IPS DF 4.7 (cell line): Measurements from ENCODE around the gene CARD18.
"Not testable (repeated sequence)": the region's sequence is repeated elsewhere in the genome, so short reads cannot be mapped to it uniquely, and the experiment has no call there.

Source experiments
- DNase-seq: peaks from one replicate; pipeline ENCODE4 v3.0.0-alpha.2; 2013; ENCODE audit warnings: low spot score; ENCODE audit errors: extremely low read depth

CARD18 gene

DNA sequence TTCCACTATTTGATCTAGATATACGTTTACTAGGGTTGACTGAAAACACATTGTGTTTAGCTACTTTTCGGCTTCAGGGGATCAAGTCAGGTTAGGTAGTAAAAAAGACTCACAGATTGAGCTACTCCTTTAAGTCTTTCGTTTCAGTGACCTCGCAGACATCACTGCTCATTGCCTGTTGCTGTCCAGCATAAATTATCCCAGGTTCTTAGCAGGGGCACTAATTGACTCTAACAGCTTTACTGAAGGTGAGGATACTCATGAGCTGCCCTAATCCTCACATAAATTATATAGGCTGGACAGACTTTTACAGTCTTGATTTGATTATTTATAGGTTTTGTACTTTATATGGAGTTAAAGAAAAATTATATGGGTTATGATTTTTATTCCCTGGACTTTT, 3.7 kb downstream of the CARD18 start:
- DNase-seq: no peak

DNA sequence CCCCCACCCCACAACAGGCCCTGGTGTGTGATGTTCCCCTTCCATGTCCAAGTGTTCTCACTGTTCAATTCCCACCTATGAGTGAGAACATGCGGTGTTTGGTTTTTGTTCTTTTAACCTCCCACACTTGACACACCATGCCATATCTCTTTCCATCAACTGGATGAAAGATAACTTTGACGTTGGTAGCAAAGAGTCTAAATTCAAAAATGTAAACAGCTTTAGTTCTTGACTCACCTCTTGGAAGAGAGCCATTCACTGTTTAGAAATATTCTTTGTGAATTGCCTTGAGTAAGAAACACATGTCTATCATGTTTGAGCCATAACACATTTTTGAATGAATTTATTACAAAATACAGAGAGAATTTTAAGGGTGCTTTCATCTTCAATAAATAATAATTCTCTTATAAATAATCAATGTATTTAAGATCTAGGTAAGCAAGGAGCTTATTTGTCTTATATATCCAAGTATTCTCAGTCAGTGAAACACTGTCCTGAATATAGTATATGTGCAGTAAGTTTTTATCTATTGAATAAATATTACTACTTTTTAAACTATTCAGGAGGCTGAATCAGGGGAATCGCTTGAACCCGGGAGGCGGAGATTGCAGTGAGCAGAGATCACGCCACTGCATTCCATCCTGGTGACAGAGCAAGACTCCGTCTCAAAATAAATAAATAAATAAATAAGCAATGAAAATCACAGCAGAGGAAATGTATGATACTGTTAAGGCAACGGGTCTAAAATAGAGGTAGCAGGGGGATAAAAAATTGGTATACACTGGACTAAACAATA, 6.7 kb downstream of the CARD18 start:
- no peak for DNase-seq

DNA sequence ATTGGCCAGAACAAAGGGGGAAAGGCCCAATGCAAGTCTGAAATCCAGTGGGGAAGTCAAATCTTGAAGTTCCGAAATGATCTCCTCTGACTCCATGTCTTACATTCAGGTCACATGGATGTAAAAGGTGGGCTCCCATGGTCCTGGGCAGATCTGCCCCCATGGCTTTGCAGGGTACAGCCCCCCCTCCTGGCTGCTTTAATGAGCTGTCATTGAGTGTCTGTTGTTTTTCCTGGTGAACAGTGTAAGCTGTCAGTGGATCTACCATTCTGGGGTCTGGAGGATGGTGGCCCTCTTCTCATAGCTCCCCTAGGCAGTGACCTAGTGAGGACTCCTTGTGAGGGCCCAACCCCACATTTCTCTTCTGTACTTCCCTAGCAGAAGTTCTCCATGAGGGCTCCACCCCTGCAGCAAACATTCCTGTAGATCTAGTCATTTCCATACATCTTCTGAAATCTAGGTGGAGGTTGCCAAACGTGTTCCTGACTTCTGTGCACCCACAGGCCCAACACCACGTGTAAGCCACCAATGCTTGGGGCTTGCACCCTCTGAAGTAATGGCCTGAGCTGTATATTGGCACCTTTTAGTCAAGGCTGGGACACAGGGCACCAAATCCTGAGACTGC, 9.3 kb downstream of the CARD18 start:
- no peak for DNase-seq

DNA sequence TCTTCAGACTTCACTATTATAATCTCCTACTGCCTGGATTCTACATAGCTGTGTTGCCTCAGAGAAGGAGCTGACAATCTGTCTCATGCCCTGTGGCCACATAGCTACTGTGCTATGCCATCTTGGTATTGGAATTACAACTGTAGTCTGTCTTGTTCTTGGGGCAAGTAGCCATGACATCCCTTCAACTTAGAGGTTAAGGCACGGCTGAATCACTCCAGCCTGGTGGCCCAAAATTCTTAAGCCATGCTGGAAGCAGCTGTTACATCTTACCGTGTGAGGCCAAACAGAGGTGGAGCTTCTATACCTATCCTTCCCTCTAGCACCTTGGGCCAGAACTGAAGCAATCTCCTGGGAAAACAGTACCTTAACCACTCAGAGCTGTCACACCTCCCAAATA, 14.8 kb downstream of the CARD18 start:
- DNase-seq: no peak

DNA sequence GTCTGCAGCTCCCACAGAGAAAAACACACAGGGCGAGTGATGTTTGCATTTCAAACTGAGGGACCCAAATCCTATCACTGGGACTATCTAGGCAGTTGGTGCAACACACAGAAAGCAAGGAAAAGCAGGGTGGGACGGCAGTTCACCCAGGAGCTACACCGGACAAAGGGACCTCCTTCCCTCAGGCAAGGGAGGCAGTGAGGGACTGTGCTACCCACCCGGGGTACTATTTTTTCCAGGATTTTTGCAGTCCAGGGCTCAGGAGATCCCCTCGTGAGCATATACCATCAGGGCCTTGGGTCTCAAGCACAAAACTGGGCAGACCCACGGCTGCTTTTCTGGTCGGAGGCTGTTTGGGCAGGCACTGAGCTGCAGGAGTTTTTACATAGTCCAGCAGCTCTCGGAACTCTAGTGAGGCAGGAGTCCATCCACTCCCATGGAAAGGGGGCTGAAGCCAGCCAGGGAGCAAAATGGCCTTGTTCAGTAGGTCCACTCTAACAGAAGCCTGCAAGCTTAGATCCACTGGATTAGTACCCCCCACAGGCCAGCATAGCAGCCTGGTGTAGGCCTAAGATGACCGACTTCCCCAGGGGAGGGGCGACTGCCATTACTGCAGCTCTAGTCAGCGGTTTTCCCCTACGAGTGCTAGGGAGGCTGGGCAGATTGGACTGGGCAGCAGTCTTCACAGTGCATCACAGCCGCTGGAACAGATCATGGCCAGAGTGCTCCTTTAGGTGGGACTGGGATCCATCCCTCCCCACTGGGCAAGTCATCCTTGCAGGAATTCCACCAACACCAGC, 28.2 kb downstream of the CARD18 start:
- no peak for DNase-seq

DNA sequence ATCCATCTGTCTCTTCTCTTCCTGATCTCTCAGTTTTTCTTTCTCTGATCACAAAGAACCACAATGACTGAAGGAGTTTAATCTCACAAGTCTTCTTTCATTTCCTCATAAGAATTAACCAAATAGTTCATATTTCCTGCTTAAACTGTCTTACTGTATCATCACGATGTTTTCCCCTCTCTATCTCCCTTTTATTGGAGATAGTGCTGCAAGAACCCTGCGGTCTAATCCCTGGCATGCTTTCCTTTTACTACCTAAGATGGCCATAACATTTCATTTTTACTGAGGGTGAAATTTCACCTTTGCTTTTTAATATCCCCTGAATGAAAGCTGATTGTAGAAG, 28.9 kb downstream of the CARD18 start:
- no peak for DNase-seq

DNA sequence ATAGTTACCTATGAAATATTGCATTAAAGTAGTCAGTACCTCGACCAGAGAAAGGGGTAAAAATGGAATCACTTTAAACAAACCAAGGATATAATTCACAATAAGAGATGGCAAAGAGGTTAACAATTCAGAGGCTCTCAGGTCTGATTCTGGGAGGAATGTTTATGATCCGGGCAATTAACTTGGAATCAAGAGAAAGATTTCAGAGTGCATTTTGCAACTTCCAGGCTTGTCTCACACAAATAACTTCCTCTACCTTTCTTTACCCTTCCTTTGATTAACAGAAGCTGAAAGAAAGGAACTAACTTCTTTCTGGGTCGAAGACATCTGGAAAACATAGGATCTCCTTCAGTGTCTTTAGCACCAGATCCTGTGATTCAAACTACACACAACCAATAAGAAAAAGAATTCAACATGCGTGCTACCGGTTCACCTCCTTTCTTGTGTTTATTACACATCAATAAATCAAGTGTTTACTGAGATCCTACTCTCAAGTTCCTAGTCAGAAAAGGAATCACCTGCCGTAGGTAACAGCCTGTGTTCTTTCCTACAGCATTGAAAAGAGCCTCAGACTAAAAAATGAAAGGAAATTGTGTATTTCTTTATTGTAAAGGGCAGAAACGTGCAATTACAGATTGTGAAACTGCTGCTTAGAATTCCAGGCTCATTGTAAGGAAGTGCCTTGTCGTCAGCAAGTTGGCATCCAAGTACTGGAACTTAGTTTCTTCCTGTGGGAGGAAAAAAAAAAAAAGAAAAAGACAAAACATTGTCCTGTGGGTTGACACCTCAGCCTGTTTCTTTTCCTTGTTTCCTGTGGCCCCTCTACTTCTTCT, 29.5 kb downstream of the CARD18 start:
- no peak for DNase-seq

DNA sequence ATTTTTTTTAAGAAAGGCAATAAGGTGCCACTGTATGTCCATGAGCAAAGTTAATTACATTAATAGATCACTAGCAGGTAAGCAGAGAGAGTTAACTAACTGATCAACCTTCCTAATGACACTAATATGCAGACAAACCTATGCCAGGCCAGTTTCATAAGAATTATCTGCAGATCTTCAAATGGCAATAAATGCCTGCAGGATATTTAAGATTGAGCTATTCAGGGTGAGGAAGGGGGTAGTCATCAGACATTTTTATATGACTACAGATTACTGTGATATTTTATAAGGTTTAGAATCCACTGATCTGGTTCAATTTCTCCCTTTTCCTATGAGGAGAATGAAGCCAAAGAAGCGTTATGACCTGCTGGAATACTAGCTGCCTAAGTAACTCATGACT, 30.2 kb downstream of the CARD18 start:
- DNase-seq: no peak

DNA sequence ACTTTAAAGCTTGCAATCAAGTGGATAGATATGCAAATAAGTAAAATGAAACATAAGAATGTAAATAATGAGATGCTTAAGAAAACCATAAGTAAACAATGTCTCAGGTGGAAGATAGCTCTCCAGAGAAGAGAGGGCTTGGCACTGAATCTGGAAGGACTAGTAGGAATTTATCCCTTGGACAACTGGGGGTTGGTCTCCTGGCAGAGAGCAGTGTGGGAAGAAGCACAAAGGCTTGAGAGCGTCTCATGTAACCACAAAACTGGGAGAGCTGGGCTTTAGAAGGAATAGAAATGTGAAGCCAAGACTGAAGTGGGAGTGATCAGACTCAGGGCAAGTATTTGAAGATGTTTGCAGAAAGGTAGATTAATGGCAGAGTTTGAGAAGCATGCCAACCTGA, 31.3 kb downstream of the CARD18 start:
- no peak for DNase-seq

DNA sequence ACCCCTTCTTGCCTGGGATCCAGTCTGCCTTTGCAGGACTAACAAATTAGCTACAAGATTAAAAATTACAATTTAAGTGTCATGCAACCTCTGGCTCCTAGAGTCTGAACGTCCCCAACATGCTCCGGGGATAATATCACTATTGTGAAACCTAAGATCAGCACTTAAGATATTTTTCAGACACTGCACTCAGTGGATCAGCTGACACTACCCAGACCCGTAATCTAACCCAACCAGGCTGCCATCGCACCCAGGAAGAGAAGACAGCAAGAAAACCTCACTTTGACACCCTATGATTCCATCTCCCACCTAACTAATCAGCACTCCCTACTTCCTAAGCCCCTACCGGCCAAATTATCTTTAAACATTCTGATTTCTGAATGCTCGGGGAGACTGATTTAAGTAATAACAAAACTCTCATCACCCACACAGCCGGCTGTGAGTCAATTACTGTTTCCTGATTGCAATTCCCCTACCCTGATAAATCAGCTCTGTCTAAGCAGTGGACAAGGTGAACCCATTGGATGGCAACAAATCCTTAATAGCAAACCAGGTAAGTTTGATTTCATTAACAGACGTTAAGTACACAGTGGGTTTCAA, 32.2 kb downstream of the CARD18 start:
- not testable (repeated sequence) for DNase-seq

DNA sequence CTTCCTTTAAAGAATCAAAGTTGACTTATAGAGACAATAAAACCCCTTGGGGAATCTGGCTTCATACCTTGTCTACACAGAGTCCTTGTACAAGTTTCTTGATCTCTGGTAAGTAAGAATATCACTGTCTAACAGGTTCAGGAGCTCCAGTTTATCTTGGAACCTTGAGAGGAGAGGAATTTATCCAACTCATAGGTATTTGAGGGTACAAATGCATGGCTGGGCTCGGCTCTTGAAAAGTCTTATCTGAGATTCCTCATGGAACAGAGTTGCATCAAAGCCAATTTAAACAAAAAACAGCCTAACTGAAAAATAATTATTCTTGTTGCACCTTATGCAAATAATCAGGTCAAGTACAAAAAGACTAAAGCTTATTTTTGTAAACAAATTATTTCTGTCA, 33.4 kb downstream of the CARD18 start:
- DNase-seq: no peak

DNA sequence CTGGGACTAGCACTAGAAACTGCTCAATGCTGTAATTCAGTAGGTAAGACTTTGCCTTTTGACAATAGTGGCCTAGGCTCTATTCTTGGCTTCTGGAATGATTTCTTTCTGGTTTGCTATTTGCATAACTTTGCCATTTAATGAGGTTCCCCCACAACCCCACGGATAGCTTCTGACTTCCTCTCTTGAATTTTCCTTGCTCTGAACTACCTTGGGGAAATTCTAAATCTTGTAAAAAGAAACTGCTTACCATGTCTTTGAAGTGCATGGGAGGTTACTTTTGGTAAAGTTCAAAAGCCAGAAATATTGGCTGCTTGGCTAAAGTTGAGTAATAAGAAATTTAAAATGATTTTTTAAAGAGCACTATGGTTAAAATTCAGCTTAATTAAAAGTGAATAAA, 35.3 kb downstream of the CARD18 start:
- DNase-seq: no peak

DNA sequence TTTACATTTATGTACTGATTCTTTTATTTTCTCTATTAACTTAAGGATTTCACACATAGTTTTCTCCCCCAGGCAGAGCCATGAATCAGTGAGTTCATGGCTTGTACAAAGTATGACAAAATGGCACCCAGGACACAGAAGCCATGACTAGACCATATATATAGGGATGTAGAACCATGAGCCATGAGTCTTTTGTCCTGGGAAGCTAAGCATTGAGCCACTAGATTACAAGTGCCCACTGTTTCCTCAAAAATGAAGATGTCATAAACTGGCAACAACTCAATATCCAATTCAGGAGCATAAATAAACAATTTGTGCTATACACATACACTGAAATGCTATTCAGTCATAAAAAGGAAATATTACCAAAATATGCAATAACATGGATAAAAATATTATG, 36.2 kb downstream of the CARD18 start:
- DNase-seq: no peak

DNA sequence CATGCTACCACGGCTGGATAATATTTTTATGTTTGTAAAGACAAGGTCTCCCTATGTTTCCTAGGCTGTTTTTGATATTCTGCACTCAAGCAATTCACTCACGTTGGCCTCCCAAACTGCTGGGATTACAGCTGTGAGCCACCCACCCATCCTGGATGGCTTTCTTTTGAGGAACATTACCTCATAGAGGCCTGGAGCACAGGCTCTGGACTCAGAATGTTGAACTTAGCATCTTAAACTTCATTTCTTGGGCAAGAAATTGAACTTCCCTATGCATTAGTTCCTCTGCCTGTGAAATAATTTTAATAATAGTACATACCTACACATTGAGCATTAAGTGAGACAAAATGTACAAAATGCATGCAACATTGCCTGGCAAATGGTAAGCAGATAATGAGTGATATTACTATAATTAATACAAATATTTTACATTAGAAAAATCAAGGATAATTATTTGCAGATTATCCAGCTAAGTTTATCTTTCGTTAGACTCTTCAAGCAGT, 37.4 kb downstream of the CARD18 start:
- not testable (repeated sequence) for DNase-seq

DNA sequence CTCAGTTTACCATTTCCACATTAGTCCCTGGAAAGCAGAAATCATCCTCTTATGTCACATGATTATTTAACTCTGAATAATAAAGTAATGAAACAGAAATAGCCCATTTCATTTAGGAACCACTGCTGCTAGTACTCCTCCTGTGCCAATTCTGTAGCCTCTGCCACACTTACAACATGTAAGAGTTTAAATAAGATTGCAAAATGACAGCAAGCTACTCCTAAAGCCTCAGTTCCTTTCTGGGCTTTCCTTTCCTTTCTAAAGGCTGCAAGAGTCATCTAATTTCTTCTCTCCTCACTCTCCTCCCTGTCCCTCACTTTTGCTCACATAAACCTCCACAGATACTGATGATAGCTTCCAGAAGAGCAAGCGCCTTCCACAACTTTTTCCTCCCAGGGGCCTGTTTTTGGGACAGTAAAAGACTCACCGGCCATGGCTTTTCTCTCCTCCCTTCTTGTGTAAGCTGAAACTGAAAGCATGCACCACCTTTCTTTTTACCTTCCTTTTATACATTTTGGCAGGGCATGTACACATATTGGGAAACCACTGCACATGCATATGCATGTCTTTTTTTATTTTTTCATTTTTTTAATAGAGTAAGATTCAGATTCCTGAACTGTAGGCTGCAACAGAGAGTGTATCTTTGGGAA, 38.5 kb downstream of the CARD18 start:
- DNase-seq: no peak

DNA sequence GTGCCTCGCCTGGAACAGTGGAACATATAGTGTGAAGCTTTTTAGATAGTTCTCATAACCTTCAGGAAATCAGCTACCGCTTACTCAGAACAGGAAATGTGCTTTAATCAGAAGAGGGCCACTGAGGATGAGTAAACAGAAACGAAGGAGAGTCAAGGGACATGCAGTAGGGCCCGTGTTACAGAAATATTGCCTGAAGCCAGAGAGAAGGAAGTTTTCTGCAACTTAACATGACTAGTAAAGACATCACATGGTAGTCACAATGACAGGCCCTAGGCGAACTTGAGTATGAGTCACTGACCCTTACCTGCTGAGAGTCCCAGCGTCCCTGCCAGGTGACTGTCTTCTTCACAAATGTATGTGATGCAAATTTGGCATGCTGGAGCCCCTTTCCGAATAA, 39.4 kb downstream of the CARD18 start:
- no peak for DNase-seq

DNA sequence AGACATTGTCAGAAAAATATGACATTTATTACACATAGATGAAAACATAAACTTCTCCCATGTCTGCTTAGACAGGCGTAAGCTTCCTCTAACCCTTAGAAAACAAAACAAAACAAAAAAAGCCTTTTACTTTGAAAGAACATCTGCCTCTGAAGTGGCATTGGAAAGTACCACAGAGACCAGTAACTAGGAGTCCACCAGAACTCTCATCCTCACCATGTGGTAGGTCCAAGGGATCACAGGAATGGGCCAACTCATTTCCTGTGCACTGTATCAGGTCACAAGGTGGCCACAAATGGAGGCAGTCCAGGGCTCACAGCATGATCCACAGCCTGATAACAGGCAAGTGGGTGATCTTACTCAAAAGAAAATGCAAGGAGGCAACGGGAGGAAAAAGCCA, 40.0 kb downstream of the CARD18 start:
- not testable (repeated sequence) for DNase-seq

DNA sequence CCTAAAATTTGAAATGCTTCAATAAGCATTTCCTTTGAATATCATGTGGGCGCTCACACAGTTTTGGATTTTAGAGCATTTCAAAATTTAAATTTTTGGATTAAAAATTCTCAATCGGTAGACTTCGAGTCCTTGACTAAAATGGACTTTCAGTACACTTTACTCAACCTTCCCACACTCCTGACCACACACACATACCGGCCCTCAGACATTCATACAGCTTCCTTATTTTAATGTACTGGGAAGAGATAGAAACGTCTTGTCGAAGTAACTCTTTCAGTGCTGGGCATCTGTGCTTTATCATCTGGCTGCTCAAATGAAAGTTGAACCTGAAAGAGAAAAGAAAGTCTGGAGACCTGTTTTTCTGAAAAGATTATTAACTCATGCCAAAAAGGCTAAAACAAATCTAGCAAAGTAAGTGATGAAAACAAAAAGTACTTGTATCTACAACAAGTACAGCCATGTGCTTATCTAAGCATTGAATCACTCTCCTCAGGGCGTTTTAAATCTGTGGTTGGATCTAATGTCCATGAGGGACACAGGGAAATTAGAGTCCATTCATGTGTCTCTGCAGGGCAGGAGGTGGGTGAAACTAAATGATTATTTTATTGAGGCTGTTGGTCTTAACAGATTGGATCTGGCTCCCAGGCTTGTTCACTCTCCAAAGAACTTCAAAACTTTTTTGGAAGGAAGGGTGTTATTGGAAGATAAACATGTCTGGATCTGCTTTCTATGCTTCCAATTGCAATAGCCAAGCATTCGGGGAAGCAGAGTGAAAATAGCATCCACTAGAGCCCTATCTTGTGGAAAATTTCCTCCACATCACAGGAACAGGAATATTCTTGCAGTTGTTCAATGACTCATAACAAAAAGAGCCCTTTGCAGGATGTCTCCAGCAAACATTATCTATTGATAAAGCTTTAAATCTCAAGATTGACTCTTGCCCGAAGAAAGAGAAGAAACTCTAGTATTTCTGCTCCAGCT, 47.0 kb downstream of the CARD18 start:
- no peak for DNase-seq
